ENCODE measurements around the gene TRIM71.
"Not testable (repeated sequence)": the region's sequence is repeated elsewhere in the genome, so short reads cannot be mapped to it uniquely, and the experiment has no call there.

The TRIM71 gene

GRCh38 chr3:32820430-32820829, 2.6 kb downstream of the TRIM71 start:
- DNase-seq = no peak

- DNase-seq = no peak
Observed at GRCh38 chr3:32820971-32821685, 3.3 kb downstream of the TRIM71 start.

- no peak for DNase-seq
Observed at GRCh38 chr3:32821686-32822296, 4.0 kb downstream of the TRIM71 start.

- no peak for DNase-seq
Observed at GRCh38 chr3:32822609-32823498, 5.1 kb downstream of the TRIM71 start.

- not testable (repeated sequence) for DNase-seq
Observed at GRCh38 chr3:32823641-32824184, 5.9 kb downstream of the TRIM71 start.

GRCh38 chr3:32825601-32826375, 8.0 kb downstream of the TRIM71 start:
- DNase-seq = no peak

GRCh38 chr3:32831062-32831461, 13.3 kb downstream of the TRIM71 start:
- no peak for DNase-seq

- no peak for DNase-seq
Observed at GRCh38 chr3:32831791-32832190, 14.0 kb downstream of the TRIM71 start.

GRCh38 chr3:32832193-32832592, 14.4 kb downstream of the TRIM71 start:
- DNase-seq = no peak

GRCh38 chr3:32835049-32835371, 17.2 kb downstream of the TRIM71 start:
- no peak for DNase-seq

GRCh38 chr3:32835961-32836360, 18.2 kb downstream of the TRIM71 start:
- DNase-seq = no peak

GRCh38 chr3:32836601-32837000, 18.8 kb downstream of the TRIM71 start:
- DNase-seq = no peak

- DNase-seq = no peak
Observed at GRCh38 chr3:32837366-32837765, 19.6 kb downstream of the TRIM71 start.

GRCh38 chr3:32837789-32838188, 20.0 kb downstream of the TRIM71 start:
- no peak for DNase-seq

GRCh38 chr3:32839714-32840085, 21.9 kb downstream of the TRIM71 start:
- no peak for DNase-seq

GRCh38 chr3:32840086-32840841, 22.5 kb downstream of the TRIM71 start:
- no peak for DNase-seq

- DNase-seq = no peak
Observed at GRCh38 chr3:32841341-32841740, 23.5 kb downstream of the TRIM71 start.

- DNase-seq = no peak
Observed at GRCh38 chr3:32841867-32842470, 24.2 kb downstream of the TRIM71 start.

- DNase-seq = no peak
Observed at GRCh38 chr3:32842531-32842931, 24.7 kb downstream of the TRIM71 start.

- no peak for DNase-seq
Observed at GRCh38 chr3:32842987-32843386, 25.2 kb downstream of the TRIM71 start.

- DNase-seq = no peak
Observed at GRCh38 chr3:32843510-32844321, 25.9 kb downstream of the TRIM71 start.
